Middle frontal gyrus (tissue), 1 donor: ENCODE data around the gene EEFSEC.

Source experiments
- DNase-seq: peaks from one replicate; pipeline ENCODE4 v3.0.0-alpha.2; 2015; ENCODE audit warnings: low spot score; ENCODE audit errors: extremely low spot score

EEFSEC gene

GRCh38 chr3:128347282-128347681 is 194.0 kb downstream of the EEFSEC start:
- DNase-seq, result no peak

DNA sequence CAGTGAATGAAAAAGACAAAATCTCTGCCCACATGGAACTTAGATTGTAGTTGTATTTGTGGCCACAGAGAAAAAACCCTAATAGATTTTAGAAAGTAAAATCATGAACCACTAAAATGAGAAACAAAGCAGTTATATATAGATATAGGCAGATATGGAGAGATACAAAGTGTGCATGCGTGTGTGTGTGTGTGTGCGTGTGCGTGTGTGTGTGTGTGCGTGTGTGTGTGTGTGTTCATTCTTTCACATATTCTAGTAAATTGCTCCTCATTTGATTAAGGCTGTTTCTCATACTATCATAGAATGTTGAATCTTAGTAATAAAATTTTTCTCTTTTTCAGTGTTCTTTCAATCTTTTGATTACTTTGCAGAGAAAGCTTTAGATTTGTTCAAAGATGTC is 194.8 kb downstream of the EEFSEC start:
- no peak for DNase-seq

- DNase-seq, result no peak
Measured at GRCh38 chr3:128348805-128349531, 195.7 kb downstream of the EEFSEC start.

DNA sequence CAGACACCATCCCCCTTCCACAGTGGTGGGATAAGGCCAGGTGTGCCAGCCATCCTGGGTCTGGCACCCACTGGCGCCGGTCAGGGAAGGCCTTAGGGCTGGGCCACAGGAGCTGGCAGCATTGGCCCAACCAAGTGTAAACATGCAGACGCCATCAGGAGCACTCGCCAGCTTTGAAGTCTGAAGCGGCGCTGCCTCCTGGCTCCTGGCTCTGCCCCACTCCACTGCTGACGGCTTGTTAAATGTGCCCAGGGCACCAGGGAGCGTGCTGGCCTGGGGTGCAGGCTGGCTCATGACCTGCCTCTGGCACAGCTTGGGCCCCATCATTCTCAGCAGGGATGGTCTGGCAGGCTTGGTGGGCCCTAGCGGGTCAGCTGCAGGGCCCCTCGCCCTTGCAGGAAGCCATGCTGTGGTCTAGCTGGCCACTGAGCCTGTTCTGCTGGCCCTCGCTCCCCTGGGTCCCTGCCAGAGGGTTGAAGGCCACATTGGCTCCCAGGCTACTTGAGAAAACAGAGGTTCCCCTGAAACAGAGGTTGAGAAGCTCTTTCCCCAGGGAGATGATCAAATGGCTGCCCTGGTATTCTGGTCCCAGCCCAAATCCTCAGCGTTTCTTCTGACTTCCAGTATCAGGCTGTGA is 196.8 kb downstream of the EEFSEC start:
- DNase-seq, result no peak

GRCh38 chr3:128351546-128351945 is 198.3 kb downstream of the EEFSEC start:
- DNase-seq, result no peak

GRCh38 chr3:128352326-128352725 is 199.0 kb downstream of the EEFSEC start:
- no peak for DNase-seq

DNA sequence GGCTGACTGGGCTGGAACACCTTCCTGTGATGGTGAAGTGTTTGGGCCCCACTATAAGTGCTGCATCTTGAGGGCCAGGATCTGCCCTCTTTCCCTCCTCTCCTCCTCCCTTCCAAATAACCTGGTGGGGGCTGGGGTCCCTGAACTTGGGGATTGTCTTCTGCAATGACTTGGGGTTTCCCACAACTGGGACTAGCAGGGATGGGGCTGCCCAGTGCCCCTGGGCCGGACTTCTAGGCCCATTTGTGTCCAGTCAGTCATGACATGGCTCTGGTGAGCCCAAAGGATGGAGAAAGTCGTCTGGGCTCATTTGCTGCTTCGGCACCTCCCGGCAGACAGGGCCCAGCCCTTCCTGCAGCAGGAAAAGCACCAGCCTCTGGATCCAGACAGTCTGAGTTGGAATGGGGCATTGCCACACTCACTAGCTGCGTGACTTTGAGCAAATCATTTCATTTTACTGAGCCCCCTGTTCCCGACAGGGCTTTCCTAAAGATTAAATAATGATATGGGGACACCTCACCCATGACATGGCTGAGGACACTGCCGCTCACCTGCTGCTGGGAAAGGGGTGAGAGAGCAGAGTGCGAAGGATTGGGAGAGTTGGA is 200.2 kb downstream of the EEFSEC start:
- DNase-seq, result no peak

DNA sequence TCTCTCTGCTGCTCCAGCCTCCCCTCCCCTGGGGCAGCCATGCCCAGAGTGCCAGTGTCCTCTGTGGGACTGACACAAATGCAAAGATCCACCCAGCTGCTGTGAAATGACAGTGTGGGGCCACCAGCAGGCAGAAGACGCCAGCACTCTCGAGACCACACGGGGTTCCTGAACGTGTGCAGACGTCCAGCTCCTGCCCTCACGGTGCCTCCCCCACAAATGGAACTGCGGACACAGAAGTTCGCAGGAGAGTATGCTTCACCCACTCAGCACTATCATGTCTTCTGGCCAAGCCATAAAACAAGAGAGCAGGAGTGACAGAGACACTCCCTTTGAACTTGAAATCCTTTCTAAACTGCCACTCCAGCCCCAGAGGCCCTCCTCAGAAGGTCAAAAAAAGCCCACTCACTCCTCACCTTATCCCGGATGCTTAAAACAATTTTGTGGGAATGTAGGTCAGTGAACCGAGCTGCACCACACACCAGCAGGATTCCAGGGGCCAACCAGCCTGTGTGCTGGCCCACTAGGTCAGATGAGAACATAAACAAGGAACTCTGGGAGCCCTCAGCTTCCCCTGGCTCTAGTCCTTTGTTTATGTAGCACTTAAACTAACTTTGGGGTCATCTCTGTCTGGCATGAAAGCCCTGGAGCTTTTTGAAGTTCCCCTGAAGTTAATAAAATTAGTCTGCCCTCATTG is 200.9 kb downstream of the EEFSEC start:
- DNase-seq, result no peak

DNA sequence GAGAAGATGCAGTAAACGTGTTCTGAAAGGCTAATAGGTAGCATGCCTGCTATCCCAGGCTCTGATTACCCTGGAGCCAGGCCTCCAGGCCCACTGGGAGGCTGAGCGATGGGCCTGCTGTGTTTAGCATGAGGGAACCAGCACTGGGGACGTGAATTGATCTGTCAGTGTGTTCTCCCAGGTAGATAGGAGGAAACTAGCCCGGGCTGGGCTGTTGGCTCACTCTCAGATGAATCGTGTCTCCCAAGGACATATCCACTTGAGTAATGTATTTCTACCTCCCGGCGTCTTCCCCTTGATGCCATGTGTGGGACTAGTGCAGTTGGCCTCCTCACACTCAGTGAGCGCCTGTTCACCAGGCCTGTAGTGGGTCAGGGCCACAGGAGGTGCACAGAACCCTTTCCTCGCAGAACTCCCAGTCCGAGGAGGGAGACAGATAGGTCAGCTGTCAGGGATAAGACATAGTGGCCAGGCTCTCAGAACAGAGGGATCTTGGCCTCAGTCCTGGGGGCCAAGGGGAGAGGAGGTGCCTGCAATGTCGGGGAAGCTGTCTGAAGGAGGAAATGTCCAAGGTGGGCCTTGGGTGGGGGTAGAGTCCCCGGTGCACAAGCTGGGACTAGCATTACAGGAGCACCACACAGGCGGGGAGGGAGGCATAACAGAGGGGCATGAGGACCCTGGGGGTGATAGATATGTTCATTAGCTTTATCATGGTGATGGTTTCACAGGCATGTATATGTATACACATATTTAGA is 201.7 kb downstream of the EEFSEC start:
- no peak for DNase-seq

- DNase-seq, result no peak
Measured at GRCh38 chr3:128355543-128355919, 202.2 kb downstream of the EEFSEC start.

DNA sequence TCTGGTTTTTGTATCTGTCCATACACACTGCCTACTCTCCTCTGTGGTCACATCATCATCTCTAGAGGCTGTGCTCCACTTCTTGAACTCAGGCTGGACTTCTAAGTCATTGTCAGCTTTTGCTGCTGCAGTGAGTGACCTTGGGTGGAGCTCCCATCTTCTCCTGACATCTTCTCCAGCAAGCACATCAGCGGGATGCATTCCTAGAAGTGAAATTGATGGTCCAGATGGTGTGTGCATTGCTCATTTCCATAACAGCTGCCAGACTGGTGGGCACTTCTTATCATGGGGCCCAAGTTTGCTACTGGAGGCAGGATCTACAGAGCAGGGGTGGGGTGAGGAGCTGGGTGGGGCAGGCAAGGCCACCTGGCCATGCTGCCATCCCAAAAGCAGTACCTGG is 203.5 kb downstream of the EEFSEC start:
- no peak for DNase-seq

DNA sequence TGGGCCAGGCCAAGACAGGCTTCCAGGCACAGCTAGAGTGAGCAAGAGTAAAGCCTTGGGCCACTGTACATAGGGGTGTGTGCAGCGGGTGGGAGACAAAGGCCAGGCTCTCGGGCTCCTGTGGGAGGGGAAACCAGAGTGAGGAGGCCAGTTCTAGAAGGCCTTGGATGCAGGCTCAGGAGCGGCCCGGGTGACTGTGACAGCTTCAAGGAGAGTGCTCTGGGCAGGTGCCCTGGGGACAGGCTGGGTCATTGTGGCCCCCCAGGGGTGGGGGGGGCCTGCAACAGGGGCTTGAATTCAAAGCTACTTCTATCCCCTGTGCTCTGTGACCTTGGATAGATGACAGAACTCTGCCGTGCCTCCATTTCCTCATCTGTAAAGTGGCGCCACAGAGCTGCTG is 204.3 kb downstream of the EEFSEC start:
- no peak for DNase-seq

- no peak for DNase-seq
Measured at GRCh38 chr3:128358156-128358895, 205.0 kb downstream of the EEFSEC start.

GRCh38 chr3:128359060-128359664 is 205.9 kb downstream of the EEFSEC start:
- no peak for DNase-seq

GRCh38 chr3:128359846-128360642 is 206.8 kb downstream of the EEFSEC start:
- DNase-seq, result no peak

DNA sequence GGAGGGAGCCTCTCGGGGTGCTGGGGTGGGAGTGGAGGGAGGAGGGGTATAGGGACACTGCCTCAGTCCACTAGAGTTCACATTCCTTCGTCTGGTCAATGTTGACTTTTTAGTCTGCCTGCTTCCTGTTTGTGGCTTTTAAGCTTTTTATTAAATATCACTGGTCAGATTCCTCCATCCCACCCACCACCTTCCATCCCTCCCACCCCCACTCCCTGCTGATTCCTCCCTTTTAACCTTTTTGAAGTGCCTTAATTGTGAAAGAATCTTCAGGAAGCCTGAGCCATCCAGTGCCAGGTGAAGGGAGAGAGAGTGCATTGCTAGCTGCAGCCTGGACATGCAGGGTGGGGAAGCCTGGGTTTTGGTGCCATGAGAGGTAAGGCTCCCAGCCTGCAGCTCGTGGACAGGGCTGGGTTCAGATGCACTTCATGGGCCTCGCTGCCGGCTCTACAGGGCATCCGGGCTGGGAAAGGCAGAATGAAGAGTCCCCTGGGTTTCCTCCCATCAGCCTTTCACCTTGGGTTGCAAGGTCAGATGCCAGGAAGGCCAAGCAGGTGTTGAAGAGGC is 207.5 kb downstream of the EEFSEC start:
- no peak for DNase-seq

DNA sequence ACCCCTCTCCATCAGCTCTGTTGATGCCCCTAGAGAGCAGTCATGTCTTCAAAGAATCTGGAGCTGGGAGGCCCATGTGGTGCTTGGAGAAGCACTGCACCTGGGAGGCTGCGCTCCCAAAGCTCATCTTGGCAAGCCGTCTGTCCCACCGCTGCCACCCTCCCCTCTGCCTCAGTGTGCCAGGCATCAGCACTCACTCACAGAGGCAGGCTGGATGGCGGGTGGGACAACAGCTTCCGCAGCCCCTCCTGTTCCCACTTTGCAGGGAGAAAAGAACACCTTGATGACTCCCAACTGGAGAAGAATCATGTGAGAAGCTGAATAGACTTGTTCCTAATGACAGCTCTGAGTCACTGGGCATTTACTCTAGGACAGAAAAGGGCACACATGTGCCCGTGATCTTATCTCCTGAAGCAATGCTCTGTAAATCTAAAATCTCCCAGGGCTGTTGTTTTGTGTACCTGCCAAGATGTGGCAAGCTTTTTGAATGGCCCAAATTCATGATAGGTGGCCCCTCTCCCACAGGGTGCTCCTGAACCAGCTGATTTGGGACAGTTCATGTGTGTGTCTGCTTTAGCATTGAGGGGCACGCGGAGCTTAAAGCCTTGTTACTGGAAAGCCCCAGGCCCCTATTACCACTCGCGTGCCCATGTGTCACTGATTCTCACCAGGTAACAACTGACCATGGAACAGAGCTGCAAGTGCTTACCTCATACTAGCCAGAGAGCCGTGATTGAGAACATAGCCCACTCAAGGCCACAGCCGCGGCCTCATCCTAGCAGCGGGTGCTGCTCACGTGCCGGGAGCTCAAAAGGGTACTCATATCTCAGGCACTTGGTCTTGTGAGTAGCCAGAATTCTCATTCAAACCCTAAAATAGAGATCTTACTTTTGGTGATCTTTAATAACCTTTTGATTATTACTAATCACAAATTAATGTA is 209.0 kb downstream of the EEFSEC start:
- no peak for DNase-seq

- no peak for DNase-seq
Measured at GRCh38 chr3:128364291-128364690, 211.0 kb downstream of the EEFSEC start.
